ENCODE results near the gene LPGAT1.

- TF ChIP-seq CTCF (IDR thresholded peaks at IDR 0.05) (no peak), EP300 (IDR thresholded peaks at IDR 0.05) (no peak), POLR2A (IDR thresholded peaks at IDR 0.05) (no peak)
Observed at GRCh38 chr1:211738096-211738690, 92.4 kb downstream of the LPGAT1 start.
